BE2C (cell line): ENCODE data around the gene C1QTNF8. TPM values are rescaled to one million over a fixed set of nuclear protein-coding genes. Genes with fewer than 3 reads are reported as not detected.

Source experiments
- DNase-seq: peaks from one replicate; pipeline ENCODE4 v3.0.0-alpha.2; 2020
- H3K27me3 ChIP-seq: fragments of 250-450 bp; sonication (Bioruptor Pico); 2 replicates; pipeline ENCODE4 v1.5.1; 2020; ENCODE audit warnings: mild to moderate bottlenecking
- H3K36me3 ChIP-seq: fragments of 250-450 bp; sonication (Bioruptor Pico); 2 replicates; pipeline ENCODE4 v1.5.1; 2020; ENCODE audit warnings: mild to moderate bottlenecking
- H3K4me1 ChIP-seq: fragments of 250-450 bp; sonication (Bioruptor Pico); 2 replicates; pipeline ENCODE4 v1.5.1; 2020
- H3K4me3 ChIP-seq: 2 replicates; pipeline ENCODE4 v1.5.1; 2011; ENCODE audit warnings: low read depth, low read length
- H3K9me3 ChIP-seq: fragments of 250-450 bp; sonication (Bioruptor Pico); 2 replicates; pipeline ENCODE4 v1.5.1; 2020
- CTCF ChIP-seq: IDR thresholded peaks from 2 replicates; pipeline ENCODE4 v1.5.1; 2012; ENCODE audit warnings: mild to moderate bottlenecking, low read depth, low read length
- polyA plus RNA-seq: library from polyadenylated mRNA; unstranded; fragments of >200 nt; gene quantifications from one replicate; pipeline ENCODE4 v1.2.1, GENCODE V29; 2012; ENCODE audit warnings: low read depth, missing spikeins; ENCODE audit not compliant: insufficient read length, insufficient read depth

C1QTNF8 gene
- polyA plus RNA-seq: not detected

- Histone ChIP-seq H3K27me3 (peaks cover 76% of the 10 kb centered on the region), H3K9me3 (no peaks in the 10 kb centered on the region; the same call in 1 of the 2 replicates), H3K4me1 (no peaks in the 10 kb centered on the region), H3K4me3 (no peak within 1 kb of the TSS), H3K36me3 (no peaks in the 10 kb centered on the region)
- DNase-seq: no peak
- no peak for TF ChIP-seq CTCF
These were observed at the start of gene C1QTNF8 for GRCh38 chr16:1096169-1097082. C1QTNF8 (minus strand) TSS chr16:1096244; CDS start chr16:1094922, 1,322 bp downstream.

GRCh38 chr16:1145383-1146100 is 49.5 kb upstream of the C1QTNF8 start:
- H3K4me3 ChIP-seq: no peak overlapping the region
- TF ChIP-seq CTCF: no peak

GRCh38 chr16:1144476-1145382 is 48.7 kb upstream of the C1QTNF8 start:
- H3K36me3 ChIP-seq: no peaks in the 10 kb centered on the region
- no peak overlapping the region for H3K4me3 ChIP-seq
- no peak for TF ChIP-seq CTCF
- H3K27me3 ChIP-seq: no peaks in the 10 kb centered on the region
- DNase-seq: no peak
- no peaks in the 10 kb centered on the region for H3K4me1 ChIP-seq
- no peaks in the 10 kb centered on the region for H3K9me3 ChIP-seq

More at GRCh38 chr16:1145383-1146100, 49.5 kb upstream of the C1QTNF8 start:
- no peaks in the 10 kb centered on the region for H3K36me3 ChIP-seq
- H3K9me3 ChIP-seq: no peaks in the 10 kb centered on the region
- no peaks in the 10 kb centered on the region for H3K4me1 ChIP-seq
- H3K27me3 ChIP-seq: no peaks in the 10 kb centered on the region
- DNase-seq: no peak

- H3K4me1 ChIP-seq: no peaks in the 10 kb centered on the region
- no peaks in the 10 kb centered on the region for H3K9me3 ChIP-seq
- H3K36me3 ChIP-seq: no peaks in the 10 kb centered on the region
- no peak overlapping the region for H3K4me3 ChIP-seq
- DNase-seq: no peak
- no peaks in the 10 kb centered on the region for H3K27me3 ChIP-seq
- TF ChIP-seq CTCF: no peak
These were observed 47.9 kb upstream of the C1QTNF8 start for GRCh38 chr16:1143761-1144450.

- H3K27me3 ChIP-seq: no peaks in the 10 kb centered on the region
- no peak for DNase-seq
- no peaks in the 10 kb centered on the region for H3K9me3 ChIP-seq
- H3K36me3 ChIP-seq: no peaks in the 10 kb centered on the region
- H3K4me1 ChIP-seq: no peaks in the 10 kb centered on the region
- H3K4me3 ChIP-seq: no peak overlapping the region
- TF ChIP-seq CTCF: no peak
These were observed 46.9 kb upstream of the C1QTNF8 start for GRCh38 chr16:1142911-1143310.
